HFF-Myc (cell line): ENCODE measurements around the gene KLHL35.

ENCODE experiments used
- DNase-seq: peaks from one replicate; pipeline ENCODE4 v3.0.0-alpha.2; 2011; ENCODE audit warnings: low read depth; ENCODE audit errors: extremely low read depth
- H3K4me3 ChIP-seq: replicated peaks from 2 replicates; pipeline ENCODE4 v1.5.1; 2011; ENCODE audit warnings: low read depth, mild to moderate bottlenecking, control low read depth, low read length
- TF ChIP-seq, protein P1 (sequence below): IDR thresholded peaks from 2 replicates; pipeline ENCODE4 v1.5.1; 2012; ENCODE audit warnings: mild to moderate bottlenecking, low read depth, low read length, control low read depth; ENCODE audit errors: missing control alignments

KLHL35 gene

DNA sequence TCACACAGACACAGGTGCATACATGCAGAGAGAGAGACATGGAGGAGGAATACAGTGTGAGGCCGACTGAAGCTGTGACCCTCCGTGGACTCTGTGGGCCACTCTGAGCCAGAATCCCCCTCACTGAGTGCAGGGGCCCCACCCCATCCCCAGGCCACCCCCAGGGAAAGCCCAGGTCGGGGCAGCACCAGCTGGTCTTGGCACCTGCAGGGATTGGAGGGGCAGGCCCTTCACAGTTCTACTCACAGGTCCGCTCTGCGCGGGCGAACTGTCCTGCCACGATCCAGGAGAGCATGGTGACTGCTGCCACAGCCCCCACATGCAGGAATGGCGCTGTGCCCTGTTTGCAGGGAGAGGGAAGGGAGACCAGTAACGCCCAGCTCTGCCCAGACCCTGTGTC is 16.3 kb upstream of the KLHL35 start:
- TF ChIP-seq, protein P1, sequence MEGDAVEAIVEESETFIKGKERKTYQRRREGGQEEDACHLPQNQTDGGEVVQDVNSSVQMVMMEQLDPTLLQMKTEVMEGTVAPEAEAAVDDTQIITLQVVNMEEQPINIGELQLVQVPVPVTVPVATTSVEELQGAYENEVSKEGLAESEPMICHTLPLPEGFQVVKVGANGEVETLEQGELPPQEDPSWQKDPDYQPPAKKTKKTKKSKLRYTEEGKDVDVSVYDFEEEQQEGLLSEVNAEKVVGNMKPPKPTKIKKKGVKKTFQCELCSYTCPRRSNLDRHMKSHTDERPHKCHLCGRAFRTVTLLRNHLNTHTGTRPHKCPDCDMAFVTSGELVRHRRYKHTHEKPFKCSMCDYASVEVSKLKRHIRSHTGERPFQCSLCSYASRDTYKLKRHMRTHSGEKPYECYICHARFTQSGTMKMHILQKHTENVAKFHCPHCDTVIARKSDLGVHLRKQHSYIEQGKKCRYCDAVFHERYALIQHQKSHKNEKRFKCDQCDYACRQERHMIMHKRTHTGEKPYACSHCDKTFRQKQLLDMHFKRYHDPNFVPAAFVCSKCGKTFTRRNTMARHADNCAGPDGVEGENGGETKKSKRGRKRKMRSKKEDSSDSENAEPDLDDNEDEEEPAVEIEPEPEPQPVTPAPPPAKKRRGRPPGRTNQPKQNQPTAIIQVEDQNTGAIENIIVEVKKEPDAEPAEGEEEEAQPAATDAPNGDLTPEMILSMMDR = no peak
- no peak overlapping the region for H3K4me3 ChIP-seq
- DNase-seq = no peak

DNA sequence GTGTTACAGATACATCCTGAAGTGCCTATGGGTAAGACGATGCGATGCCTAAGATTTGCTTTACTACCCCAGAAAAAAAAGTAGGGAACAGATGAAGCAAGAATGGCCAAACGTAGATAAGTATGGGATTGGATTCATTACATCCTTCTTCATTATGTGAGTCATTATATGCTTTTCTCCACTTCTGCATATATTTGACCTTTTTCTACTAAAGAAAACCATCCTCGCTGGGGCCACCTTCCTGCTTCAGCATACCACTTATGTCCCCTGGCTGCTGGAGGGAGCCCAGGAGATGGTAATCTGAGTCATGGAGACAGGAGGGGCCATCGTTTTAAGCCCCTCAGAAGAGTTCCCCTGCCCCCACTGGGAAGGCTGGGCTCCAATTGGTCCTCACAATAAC is 14.4 kb upstream of the KLHL35 start:
- no peak overlapping the region for H3K4me3 ChIP-seq
- no peak for DNase-seq
- TF ChIP-seq, protein P1 = no peak

DNA sequence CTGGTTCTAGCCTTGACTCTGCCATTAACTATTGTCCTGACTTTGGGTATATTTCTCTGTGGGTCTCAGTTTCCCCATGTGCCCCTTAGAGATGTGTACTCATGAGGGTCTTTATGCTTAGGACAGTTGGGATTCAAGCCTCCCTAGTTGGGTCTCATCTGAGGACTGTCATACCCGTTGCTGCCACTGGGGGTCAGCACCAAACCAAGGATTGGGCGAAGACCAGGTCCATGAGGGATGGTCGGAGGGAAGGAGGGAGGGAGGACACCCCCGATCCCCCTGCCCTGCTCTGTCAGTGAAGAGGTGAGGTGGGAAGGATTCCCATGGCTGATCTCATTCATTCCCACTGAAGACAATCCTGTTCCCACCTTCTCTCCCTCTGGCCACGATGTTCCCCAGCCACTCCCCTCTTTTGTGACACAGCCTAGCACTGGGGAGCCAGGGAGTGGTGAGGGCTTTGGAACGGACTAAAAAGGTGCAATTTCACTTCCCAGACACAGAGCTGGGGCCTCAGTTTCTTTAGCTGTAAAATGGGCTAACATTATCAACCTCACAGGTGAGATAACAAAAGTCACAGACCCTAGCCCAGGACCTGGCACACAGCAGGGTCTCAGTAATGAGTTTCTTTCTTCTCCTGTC is 12.4 kb upstream of the KLHL35 start:
- no peak for DNase-seq
- H3K4me3 ChIP-seq = no peak overlapping the region
- TF ChIP-seq, protein P1 = peak; percentile 96

DNA sequence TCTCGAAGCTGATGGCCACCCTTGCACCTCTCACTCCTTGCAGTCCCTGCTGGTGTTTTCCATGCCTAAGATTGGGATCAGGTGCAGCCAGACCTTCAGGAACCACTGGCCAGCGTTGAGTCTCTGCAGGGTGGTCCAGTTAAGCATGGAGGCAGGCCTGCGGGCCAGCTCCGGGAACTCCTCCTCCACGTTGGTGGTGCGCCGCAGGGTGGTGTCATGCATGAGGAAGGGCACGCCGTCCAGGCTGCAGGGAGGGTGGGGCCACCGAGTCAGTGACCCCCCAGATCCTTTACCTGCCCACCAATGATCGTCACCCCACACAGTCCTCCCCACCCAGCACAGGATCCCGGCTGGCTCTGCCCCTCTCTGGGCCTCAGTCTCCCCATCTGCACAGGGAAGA is 10.0 kb upstream of the KLHL35 start:
- TF ChIP-seq, protein P1 = no peak

DNA sequence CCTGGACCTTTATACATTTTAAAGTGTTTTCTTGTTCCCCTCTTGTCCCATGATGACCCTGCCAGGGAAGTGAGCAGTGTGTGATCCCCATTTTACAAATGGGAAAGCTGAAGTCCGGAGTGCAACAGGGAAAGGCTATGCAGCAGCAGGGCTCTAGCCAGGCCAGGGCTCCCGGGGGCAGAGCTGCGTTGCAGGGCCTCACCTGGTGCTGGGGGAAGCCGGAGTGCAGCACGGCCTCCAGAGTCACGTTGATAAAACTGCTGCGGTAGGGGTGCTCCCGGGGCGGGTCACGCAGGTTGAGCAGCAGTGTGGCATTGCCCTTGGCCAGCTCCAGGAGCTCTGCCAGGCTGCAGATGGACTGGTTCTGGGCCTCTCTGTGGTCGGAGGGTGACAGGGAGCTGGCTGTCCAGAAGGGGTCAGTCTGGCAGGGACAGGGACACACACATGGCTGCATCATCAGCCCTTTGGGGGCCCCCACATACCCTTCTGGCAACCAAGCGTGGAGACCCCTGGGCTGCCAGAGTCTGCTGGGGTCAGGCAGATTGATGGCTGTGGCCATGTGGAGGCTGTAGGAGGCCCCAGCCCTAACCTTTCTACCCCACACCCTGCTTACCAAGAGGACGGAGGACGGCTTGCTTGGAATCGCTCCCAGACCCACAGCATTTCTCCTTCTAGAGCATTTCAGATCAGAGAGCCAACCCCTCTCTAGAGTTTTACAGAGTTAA is 9.3 kb upstream of the KLHL35 start:
- H3K4me3 ChIP-seq = no peak overlapping the region
- no peak for DNase-seq
- TF ChIP-seq, protein P1 = no peak

More for the DNA sequence above, 10.0 kb upstream of the KLHL35 start:
- no peak overlapping the region for H3K4me3 ChIP-seq
- no peak for DNase-seq

DNA sequence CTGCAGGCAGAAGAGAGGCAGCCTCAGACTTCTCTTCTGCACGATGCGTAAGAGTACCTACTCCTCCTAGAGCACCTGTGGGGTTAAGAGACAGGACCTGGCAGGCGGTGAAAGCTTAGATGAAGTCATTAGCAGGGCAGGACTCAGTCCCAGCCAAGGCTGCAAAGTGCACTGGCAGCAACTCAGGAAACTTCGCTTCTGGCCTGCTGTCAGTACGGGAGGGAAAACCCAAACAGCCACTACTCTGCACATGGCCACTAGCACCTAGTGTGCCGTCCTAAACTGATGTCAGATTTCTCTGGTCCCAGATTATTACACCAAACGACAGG is 8.8 kb upstream of the KLHL35 start:
- no peak overlapping the region for H3K4me3 ChIP-seq
- TF ChIP-seq, protein P1 = no peak
- no peak for DNase-seq
